H9 (cell line): Measurements from ENCODE around the gene SPIN1. TPM values are rescaled to one million over a fixed set of nuclear protein-coding genes. Genes with fewer than 3 reads are reported as not detected.

ENCODE experiments used
- DNase-seq: peaks from one replicate; pipeline ENCODE4 v3.0.0-alpha.2; 2017
- H2AFZ ChIP-seq: one replicate; pipeline ENCODE4 v1.6.1; 2013; ENCODE audit warnings: mild to moderate bottlenecking, low read length, control low read depth, moderate library complexity
- H2AK5ac ChIP-seq: 2 replicates; pipeline ENCODE4 v1.6.1; 2013; ENCODE audit warnings: low read length, control low read depth, mixed read lengths; ENCODE audit not compliant: insufficient read length
- H2BK120ac ChIP-seq: one replicate; pipeline ENCODE4 v1.6.1; 2013; ENCODE audit warnings: low read depth, mild to moderate bottlenecking, low read length, control low read depth, inconsistent platforms; ENCODE audit not compliant: poor library complexity, severe bottlenecking
- H2BK12ac ChIP-seq: 2 replicates; pipeline ENCODE4 v1.6.1; 2013; ENCODE audit warnings: low read length, control low read depth, mixed read lengths, low read depth; ENCODE audit not compliant: insufficient read length
- H2BK15ac ChIP-seq: 2 replicates; pipeline ENCODE4 v1.6.1; 2013; ENCODE audit warnings: low read depth, low read length, control low read depth
- H2BK20ac ChIP-seq: one replicate; pipeline ENCODE4 v1.6.1; 2013; ENCODE audit warnings: low read depth, mild to moderate bottlenecking, low read length, control low read depth, inconsistent platforms; ENCODE audit not compliant: poor library complexity, severe bottlenecking
- H2BK5ac ChIP-seq: 2 replicates; pipeline ENCODE4 v1.6.1; 2013; ENCODE audit warnings: low read length, control low read depth, mixed read lengths; ENCODE audit not compliant: insufficient read length
- H3K14ac ChIP-seq: 2 replicates; pipeline ENCODE4 v1.6.1; 2013; ENCODE audit warnings: low read length, control low read depth; ENCODE audit not compliant: insufficient read depth
- H3K18ac ChIP-seq: 2 replicates; pipeline ENCODE4 v1.6.1; 2013; ENCODE audit warnings: low read depth, mild to moderate bottlenecking, mixed read lengths, low read length, control low read depth; ENCODE audit not compliant: insufficient read length
- H3K23ac ChIP-seq: 2 replicates; pipeline ENCODE4 v1.6.1; 2013; ENCODE audit warnings: low read length, control low read depth, mixed read lengths, low read depth; ENCODE audit not compliant: insufficient read length
- H3K23me2 ChIP-seq: 2 replicates; pipeline ENCODE4 v1.6.1; 2013; ENCODE audit warnings: low read depth, mild to moderate bottlenecking, mixed read lengths, low read length, control low read depth; ENCODE audit not compliant: insufficient read length, poor library complexity, severe bottlenecking
- H3K27ac ChIP-seq: 2 replicates; pipeline ENCODE4 v1.5.1; 2013; ENCODE audit warnings: low read length, control low read depth, mixed read lengths, low read depth; ENCODE audit not compliant: insufficient read length
- H3K27me3 ChIP-seq: 2 replicates; pipeline ENCODE4 v1.6.1; 2013; ENCODE audit warnings: low read length, control low read depth, inconsistent platforms; ENCODE audit not compliant: insufficient read depth
- H3K4ac ChIP-seq: 2 replicates; pipeline ENCODE4 v1.6.1; 2013; ENCODE audit warnings: low read depth, mild to moderate bottlenecking, control low read depth, inconsistent platforms, low read length, moderate library complexity
- H3K4me1 ChIP-seq: 2 replicates; pipeline ENCODE4 v1.6.1; 2013; ENCODE audit warnings: low read length, control low read depth, inconsistent platforms; ENCODE audit not compliant: insufficient read depth
- H3K4me2 ChIP-seq: 2 replicates; pipeline ENCODE4 v1.6.1; 2013; ENCODE audit warnings: low read length, control low read depth, mixed read lengths; ENCODE audit not compliant: insufficient read length, insufficient read depth
- H3K56ac ChIP-seq: 2 replicates; pipeline ENCODE4 v1.6.1; 2013; ENCODE audit warnings: low read depth, mild to moderate bottlenecking, mixed read lengths, low read length, control low read depth; ENCODE audit not compliant: insufficient read length
- H3K79me1 ChIP-seq: 2 replicates; pipeline ENCODE4 v1.6.1; 2013; ENCODE audit warnings: low read depth, mild to moderate bottlenecking, moderate library complexity, low read length, control low read depth, inconsistent platforms; ENCODE audit not compliant: insufficient read depth, poor library complexity, severe bottlenecking
- H3K79me2 ChIP-seq: 2 replicates; pipeline ENCODE4 v1.6.1; 2013; ENCODE audit warnings: low read length, control low read depth, inconsistent platforms; ENCODE audit not compliant: insufficient read depth
- H3K9ac ChIP-seq: 2 replicates; pipeline ENCODE4 v1.6.1; 2013; ENCODE audit warnings: low read length, control low read depth, mixed read lengths; ENCODE audit not compliant: insufficient read length; ENCODE audit errors: extremely low read depth
- H3K9me3 ChIP-seq: one replicate; pipeline ENCODE4 v1.6.1; 2013; ENCODE audit warnings: low read depth, low read length, inconsistent platforms; ENCODE audit not compliant: control insufficient read depth
- H3T11ph ChIP-seq: one replicate; pipeline ENCODE4 v1.6.1; 2013; ENCODE audit warnings: mild to moderate bottlenecking, low read length, control low read depth, inconsistent platforms
- H4K20me1 ChIP-seq: one replicate; pipeline ENCODE4 v1.6.1; 2013; ENCODE audit not compliant: control insufficient read depth, insufficient read length, insufficient read depth
- H4K5ac ChIP-seq: 2 replicates; pipeline ENCODE4 v1.6.1; 2013; ENCODE audit warnings: low read depth, mild to moderate bottlenecking, mixed read lengths, low read length, control low read depth; ENCODE audit not compliant: insufficient read length
- H4K8ac ChIP-seq: replicated peaks from 2 replicates; pipeline ENCODE4 v1.6.1; 2013; ENCODE audit warnings: low read length, control low read depth, mixed read lengths, low read depth; ENCODE audit not compliant: insufficient read length
- H4K91ac ChIP-seq: 2 replicates; pipeline ENCODE4 v1.6.1; 2013; ENCODE audit warnings: low read depth, mild to moderate bottlenecking, moderate library complexity, mixed read lengths, low read length, control low read depth; ENCODE audit not compliant: insufficient read length
- H3K27ac Mint-ChIP-seq, 3 experiments: 2 replicates in 2 of 3; 3 replicates in 1 of 3; pipeline ENCODE4 v1.8.0; 2020 to 2021; ENCODE audit warnings: mixed read lengths in 3 of 3, mild to moderate bottlenecking in 1 of 3, moderate library complexity in 1 of 3
- H3K27me3 Mint-ChIP-seq: 2 replicates; pipeline ENCODE4 v1.8.0; 2021; ENCODE audit warnings: low read depth, mild to moderate bottlenecking, moderate library complexity, mixed read lengths
- H3K36me3 Mint-ChIP-seq, 3 experiments: 2 replicates in 2 of 3; 3 replicates in 1 of 3; pipeline ENCODE4 v1.8.0; 2020 to 2021; ENCODE audit warnings: low read depth in 3 of 3, mixed read lengths in 3 of 3; ENCODE audit not compliant: insufficient read depth in 1 of 3
- H3K4me1 Mint-ChIP-seq, 2 experiments: 2 replicates each; pipeline ENCODE4 v1.8.0; 2020; ENCODE audit warnings: mixed read lengths in 2 of 2
- H3K4me3 Mint-ChIP-seq, 2 experiments: 2 replicates in 1 of 2; 3 replicates in 1 of 2; pipeline ENCODE4 v1.8.0; 2020 to 2021; ENCODE audit warnings: mild to moderate bottlenecking in 2 of 2, mixed read lengths in 2 of 2, moderate library complexity in 1 of 2
- H3K9me3 Mint-ChIP-seq, 2 experiments: 2 replicates in 1 of 2; 3 replicates in 1 of 2; pipeline ENCODE4 v1.8.0; 2020; ENCODE audit warnings: mild to moderate bottlenecking in 2 of 2, mixed read lengths in 2 of 2, moderate library complexity in 1 of 2
- WGBS: extraction: QIAGEN DNeasy Blood & Tissue Kit; methylation state at CpG from one replicate; pipeline ENCODE4 v1.1.7; 2013; ENCODE audit warnings: missing lambda C conversion rate, low lambda C conversion rate, mixed read lengths; ENCODE audit not compliant: insufficient read length; ENCODE audit errors: extremely low coverage; 5-methylcytosine and 5-hydroxymethylcytosine counted together
- total RNA-seq: library from RNA; stranded (reverse); gene quantifications from 2 replicates; pipeline ENCODE4 v1.2.1, GENCODE V29; 2021
- TF ChIP-seq, protein P1 (sequence below): fragments of 200-600 bp; sonication (generic); conservative IDR thresholded peaks from 3 replicates; pipeline ENCODE4 v1.8.0; 2021; ENCODE audit warnings: antibody characterized with exemption, mild to moderate bottlenecking

SPIN1 gene
- total RNA-seq, 1 experiment from 2014 or later = 136 TPM

DNA sequence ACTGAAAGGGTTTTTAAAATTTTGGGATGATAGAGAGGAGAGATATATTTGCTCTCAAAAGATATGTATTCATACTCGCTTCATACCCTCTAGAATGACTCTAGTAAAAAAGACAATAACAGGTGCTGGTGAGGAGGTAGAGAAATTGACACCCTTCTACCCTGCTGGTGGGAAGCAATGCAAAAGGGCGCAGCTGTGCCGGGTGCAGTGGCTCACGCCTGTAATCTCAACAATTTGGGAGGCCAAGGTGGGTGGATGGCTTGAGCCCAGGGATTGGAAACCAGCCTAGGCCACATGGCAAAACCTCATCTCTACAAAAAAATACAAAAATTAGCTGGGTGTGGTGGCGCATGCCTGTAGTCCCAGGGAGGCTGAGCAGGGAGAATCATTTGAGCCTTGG, 112.8 kb downstream of the SPIN1 start:
- Histone ChIP-seq H4K91ac (no peak overlapping the region), H3K27me3 (no peaks in the 10 kb centered on the region), H3K23ac (no peak overlapping the region), H4K5ac (no peak overlapping the region), H2BK5ac (no peak overlapping the region), H3K56ac (no peak overlapping the region), H3K9ac (no peak overlapping the region), H2BK120ac (no peak overlapping the region), H4K8ac (no peak overlapping the region), H3K79me2 (no peaks in the 10 kb centered on the region; the same call in 1 of the 2 replicates), H3K23me2 (no peaks in the 10 kb centered on the region), H2BK12ac (no peak overlapping the region), H3K4ac (no peak overlapping the region), H3K18ac (no peak overlapping the region), H4K20me1 (no peaks in the 10 kb centered on the region), H3K4me2 (no peak overlapping the region), H3K14ac (no peak overlapping the region), H2BK20ac (no peak overlapping the region), H2AK5ac (no peak overlapping the region), H3T11ph (no peak overlapping the region), H3K79me1 (no peaks in the 10 kb centered on the region), H3K4me1 (peaks cover 6% of the 10 kb centered on the region; the same call in 1 of the 2 replicates), H3K27ac (no peak overlapping the region), H3K9me3 (no peaks in the 10 kb centered on the region), H2AFZ (no peak overlapping the region), H2BK15ac (no peak overlapping the region)
- Mint-ChIP-seq H3K4me3 (no peak overlapping the region), H3K27ac (no peak overlapping the region), H3K9me3 (no peaks in the 10 kb centered on the region), H3K27me3 (no peaks in the 10 kb centered on the region), H3K36me3 (no peaks in the 10 kb centered on the region; a peak in 1 of 7 replicates), H3K4me1 (peaks cover 10 to 17% of the 10 kb centered on the region in 2 experiments)
- no peak for DNase-seq
- no CpG with 5 or more reads among the region's 5 CpGs for WGBS
- TF ChIP-seq, protein P1, sequence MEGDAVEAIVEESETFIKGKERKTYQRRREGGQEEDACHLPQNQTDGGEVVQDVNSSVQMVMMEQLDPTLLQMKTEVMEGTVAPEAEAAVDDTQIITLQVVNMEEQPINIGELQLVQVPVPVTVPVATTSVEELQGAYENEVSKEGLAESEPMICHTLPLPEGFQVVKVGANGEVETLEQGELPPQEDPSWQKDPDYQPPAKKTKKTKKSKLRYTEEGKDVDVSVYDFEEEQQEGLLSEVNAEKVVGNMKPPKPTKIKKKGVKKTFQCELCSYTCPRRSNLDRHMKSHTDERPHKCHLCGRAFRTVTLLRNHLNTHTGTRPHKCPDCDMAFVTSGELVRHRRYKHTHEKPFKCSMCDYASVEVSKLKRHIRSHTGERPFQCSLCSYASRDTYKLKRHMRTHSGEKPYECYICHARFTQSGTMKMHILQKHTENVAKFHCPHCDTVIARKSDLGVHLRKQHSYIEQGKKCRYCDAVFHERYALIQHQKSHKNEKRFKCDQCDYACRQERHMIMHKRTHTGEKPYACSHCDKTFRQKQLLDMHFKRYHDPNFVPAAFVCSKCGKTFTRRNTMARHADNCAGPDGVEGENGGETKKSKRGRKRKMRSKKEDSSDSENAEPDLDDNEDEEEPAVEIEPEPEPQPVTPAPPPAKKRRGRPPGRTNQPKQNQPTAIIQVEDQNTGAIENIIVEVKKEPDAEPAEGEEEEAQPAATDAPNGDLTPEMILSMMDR = no peak
